Caco-2 (cell line): ENCODE data around the gene MRPS24. TPM values are rescaled to one million over a fixed set of nuclear protein-coding genes. Genes with fewer than 3 reads are reported as not detected.

ENCODE experiments used
- BruUV-seq: library from RNA; stranded (reverse); fragments of 400-500 nt; replicated peaks from 2 replicates; lab custom pipeline; 2021; lab: Mats Ljungman, UMichigan
- CTCF ChIA-PET: fragments of 300-600 bp; sonication (Branson Sonifier 250); formaldehyde crosslinking; loops from one replicate; lab custom pipeline; 2022; ENCODE audit warnings: antibody characterized with exemption; lab: Charles Lee
- POLR2A ChIA-PET: fragments of 300-600 bp; sonication (Branson Sonifier 250); formaldehyde crosslinking; loops from one replicate; lab custom pipeline; 2022; ENCODE audit warnings: antibody characterized with exemption; lab: Charles Lee
- DNase-seq, 2 experiments: peaks; one replicate each; pipeline versions ENCODE4 v3.0.0 to v3.0.0-alpha.2; 2020 to 2022
- H3K27me3 ChIP-seq: replicated peaks from 2 replicates; pipeline ENCODE4 v1.6.0; 2011; ENCODE audit warnings: low read length; ENCODE audit not compliant: control insufficient read depth, insufficient read depth
- H3K36me3 ChIP-seq: 2 replicates; pipeline ENCODE4 v1.5.1; 2011; ENCODE audit warnings: low read length; ENCODE audit not compliant: control insufficient read depth, insufficient read depth
- H3K4me1 ChIP-seq: fragments of 250-450 bp; sonication (Bioruptor Pico); 2 replicates; pipeline ENCODE4 v1.5.1; 2020; ENCODE audit warnings: mild to moderate bottlenecking
- H3K4me3 ChIP-seq: 2 replicates; pipeline ENCODE4 v1.5.1; 2011; ENCODE audit warnings: low read depth, mild to moderate bottlenecking, control low read depth, low read length
- H3K9me3 ChIP-seq: fragments of 250-450 bp; sonication (Bioruptor Pico); 2 replicates; pipeline ENCODE4 v1.5.1; 2020; ENCODE audit warnings: mild to moderate bottlenecking, moderate library complexity
- H3K27ac Mint-ChIP-seq: one replicate; pipeline ENCODE4 v1.8.0; 2022; ENCODE audit warnings: mixed read lengths; ENCODE audit not compliant: unreplicated experiment
- H3K27me3 Mint-ChIP-seq: one replicate; pipeline ENCODE4 v1.8.0; 2022; ENCODE audit warnings: mixed read lengths; ENCODE audit not compliant: insufficient read depth, unreplicated experiment
- H3K36me3 Mint-ChIP-seq: one replicate; pipeline ENCODE4 v1.8.0; 2022; ENCODE audit warnings: mild to moderate bottlenecking, mixed read lengths; ENCODE audit not compliant: insufficient read depth, unreplicated experiment
- H3K4me1 Mint-ChIP-seq: one replicate; pipeline ENCODE4 v1.8.0; 2022; ENCODE audit warnings: low read depth, mixed read lengths; ENCODE audit not compliant: unreplicated experiment
- H3K4me3 Mint-ChIP-seq: one replicate; pipeline ENCODE4 v1.8.0; 2022; ENCODE audit warnings: mild to moderate bottlenecking, moderate library complexity, mixed read lengths; ENCODE audit not compliant: unreplicated experiment
- H3K9me3 Mint-ChIP-seq: one replicate; pipeline ENCODE4 v1.8.0; 2022; ENCODE audit warnings: mixed read lengths; ENCODE audit not compliant: unreplicated experiment
- CTCF ChIP-seq, 2 experiments: fragments of 200-600 bp in 1 of 2; IDR thresholded peaks; 1 replicate in 1 of 2; 2 replicates in 1 of 2; pipeline versions ENCODE4 v1.5.1 to v1.8.0; 2011 to 2022; ENCODE audit warnings: antibody characterized with exemption in 1 of 2, control low read depth in 1 of 2, inconsistent platforms in 1 of 2, low read depth in 1 of 2, low read length in 1 of 2, mild to moderate bottlenecking in 1 of 2, moderate library complexity in 1 of 2; ENCODE audit not compliant: insufficient read depth in 1 of 2, severe bottlenecking in 1 of 2, unreplicated experiment in 1 of 2
- intact Hi-C: fragments of 100-400 bp; cut with micrococcal nuclease; formaldehyde crosslinking; loops from one replicate; pipeline ENCODE4 v1.10.0; 2022; ENCODE audit not compliant: unreplicated experiment
- total RNA-seq: library from RNA; stranded (reverse); gene quantifications from 2 replicates; pipeline ENCODE4 v1.2.3, GENCODE V29; 2022

The MRPS24 gene
- total RNA-seq, 1 experiment from 2014 or later, result 150 TPM

- DNase-seq, result peak; percentile 59 to 74
- H3K4me1 Mint-ChIP-seq, result peaks cover 26% of the 10 kb centered on the region
- Histone ChIP-seq H3K4me1 (peaks cover 21% of the 10 kb centered on the region), H3K9me3 (no peaks in the 10 kb centered on the region), H3K27me3 (no peaks in the 10 kb centered on the region), H3K4me3 (peak within 1 kb of the TSS; percentile 81), H3K36me3 (no peaks in the 10 kb centered on the region)
- peaks cover 15% of the 10 kb centered on the region for H3K36me3 Mint-ChIP-seq
- no TSS peak for BruUV-seq
- peak within 1 kb of the TSS; percentile 86 for H3K27ac Mint-ChIP-seq
- POLR2A ChIA-PET, result interaction anchor here (1.1 to 1.2 kb wide), 2 partner anchors 20 to 37 kb away, joined by 6 to 7 read pairs; partner anchors contain the start of gene MRPS24
- CTCF ChIA-PET, result interaction anchor here (0.6 kb wide), 1 partner anchor 11 kb away, joined by 3 read pairs; no protein-coding TSS in a partner anchor
- intact Hi-C loops, result no loop called here
- no peaks in the 10 kb centered on the region for H3K27me3 Mint-ChIP-seq
- TF ChIP-seq CTCF (IDR thresholded peaks at IDR 0.05; ENCODE audit: insufficient read depth in 1 of 2, low read depth in 1 of 2, low read length in 1 of 2, severe bottlenecking in 1 of 2, unreplicated experiment in 1 of 2), result no peak
- H3K9me3 Mint-ChIP-seq, result no peaks in the 10 kb centered on the region
- H3K4me3 Mint-ChIP-seq, result peak within 1 kb of the TSS; percentile 79
These were observed 37.2 kb upstream of the MRPS24 start, which contains the start of gene URGCP for GRCh38 chr7:43906331-43907010. Gene URGCP, minus strand, starts transcription at chr7:43906596. Its CDS starts 21 bp downstream, at chr7:43906575.

GRCh38 chr7:43905956-43906330 lies 36.6 kb upstream of the MRPS24 start:
- Histone ChIP-seq H3K36me3 (no peaks in the 10 kb centered on the region), H3K27me3 (no peaks in the 10 kb centered on the region), H3K4me3 (peak overlapping the region; percentile 81), H3K4me1 (peaks cover 21% of the 10 kb centered on the region), H3K9me3 (no peaks in the 10 kb centered on the region)
- DNase-seq, result peak; percentile 43 to 52
- peaks cover 15% of the 10 kb centered on the region for H3K36me3 Mint-ChIP-seq
- H3K27me3 Mint-ChIP-seq, result no peaks in the 10 kb centered on the region
- CTCF ChIA-PET, result interaction anchor here (1.8 kb wide), 1 partner anchor 48 kb away, joined by 10 read pairs; no protein-coding TSS in a partner anchor
- TF ChIP-seq CTCF (IDR thresholded peaks at IDR 0.05; ENCODE audit: insufficient read depth in 1 of 2, low read depth in 1 of 2, low read length in 1 of 2, severe bottlenecking in 1 of 2, unreplicated experiment in 1 of 2), result no peak
- BruUV-seq, result no TSS peak
- no peaks in the 10 kb centered on the region for H3K9me3 Mint-ChIP-seq
- intact Hi-C loops, result loop anchor here (1.0 to 2.0 kb wide), 5 partner anchors 15 to 49 kb away; partner anchors contain the start of genes MRPS24 and UBE2D4
- POLR2A ChIA-PET, result interaction anchor here (1.2 to 1.5 kb wide), 2 partner anchors 19 to 37 kb away, joined by 3 to 14 read pairs; partner anchors contain the start of gene MRPS24
- peaks cover 26% of the 10 kb centered on the region for H3K4me1 Mint-ChIP-seq
- H3K27ac Mint-ChIP-seq, result peak overlapping the region; percentile 86
- peak overlapping the region; percentile 79 for H3K4me3 Mint-ChIP-seq

GRCh38 chr7:43905209-43905946 lies 36.1 kb upstream of the MRPS24 start:
- peaks cover 21% of the 10 kb centered on the region for H3K4me1 ChIP-seq
- no peak for TF ChIP-seq CTCF (IDR thresholded peaks at IDR 0.05; ENCODE audit: insufficient read depth in 1 of 2, low read depth in 1 of 2, low read length in 1 of 2, severe bottlenecking in 1 of 2, unreplicated experiment in 1 of 2)
- Mint-ChIP-seq H3K9me3 (no peaks in the 10 kb centered on the region), H3K27me3 (no peaks in the 10 kb centered on the region), H3K4me1 (peaks cover 26% of the 10 kb centered on the region), H3K4me3 (peak overlapping the region; percentile 79), H3K27ac (peak overlapping the region; percentile 86), H3K36me3 (peaks cover 15% of the 10 kb centered on the region)
- BruUV-seq, result TSS peak; percentile 59
- H3K27me3 ChIP-seq, result no peaks in the 10 kb centered on the region
- intact Hi-C loops, result loop anchor here (1.0 to 2.0 kb wide), 5 partner anchors 14 to 49 kb away; partner anchors contain the start of genes MRPS24 and UBE2D4
- no peaks in the 10 kb centered on the region for H3K9me3 ChIP-seq
- POLR2A ChIA-PET, result interaction anchor here (0.6 to 1.5 kb wide), 4 partner anchors 19 to 296 kb away, joined by 3 to 14 read pairs (median 5); partner anchors contain the start of genes MRPS24 and YKT6
- H3K4me3 ChIP-seq, result peak overlapping the region; percentile 81
- no peaks in the 10 kb centered on the region for H3K36me3 ChIP-seq
- peak; percentile 78 to 90 for DNase-seq
- CTCF ChIA-PET, result interaction anchor here (0.9 to 1.8 kb wide), 5 partner anchors 16 to 323 kb away, joined by 3 to 13 read pairs (median 4); partner anchors contain the start of gene STK17A
